ENCODE results near the gene EVX1.

Gene EVX1

DNA sequence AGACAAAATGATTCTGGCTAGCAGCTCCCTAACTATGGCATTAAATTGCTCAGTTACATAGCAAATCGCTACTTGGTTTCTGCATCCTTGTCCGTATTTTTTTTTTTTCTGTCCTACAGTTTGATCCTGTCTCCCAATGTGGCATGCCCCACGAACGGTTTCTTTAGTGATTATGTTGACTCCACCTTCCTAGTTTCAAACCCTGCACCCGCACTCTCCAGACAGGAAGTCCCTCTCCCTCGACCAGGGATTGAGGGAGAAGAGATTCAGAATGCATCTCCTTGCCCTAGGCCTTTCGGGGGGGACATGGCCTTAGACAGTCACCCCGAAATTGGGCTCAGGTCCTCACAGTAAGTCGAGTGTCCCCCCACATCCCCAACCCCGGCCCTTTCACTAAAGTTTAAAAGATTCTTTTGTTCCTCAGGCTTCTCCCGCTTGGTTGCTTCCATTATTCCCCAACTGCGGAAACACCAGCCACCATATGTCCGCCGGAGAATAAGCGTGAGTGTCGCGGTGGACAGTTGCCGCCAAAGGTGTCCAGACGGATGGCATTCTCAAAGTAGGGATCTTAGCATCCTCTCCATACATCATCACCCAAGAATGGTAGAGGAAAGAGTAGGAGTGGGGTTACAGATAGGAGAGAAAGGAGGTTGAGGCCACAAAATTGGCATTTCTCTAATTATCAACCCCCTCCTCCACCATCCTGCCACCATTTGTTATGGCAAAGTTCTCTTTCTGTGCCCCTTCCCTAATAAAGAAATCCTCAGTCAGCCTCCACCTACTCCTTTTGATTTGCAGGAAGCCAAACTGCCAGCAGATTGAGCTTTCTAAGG is 7.3 kb downstream of the EVX1 start:
- DNase-seq, result peak in 1 of 4 experiments; percentile 3

DNA sequence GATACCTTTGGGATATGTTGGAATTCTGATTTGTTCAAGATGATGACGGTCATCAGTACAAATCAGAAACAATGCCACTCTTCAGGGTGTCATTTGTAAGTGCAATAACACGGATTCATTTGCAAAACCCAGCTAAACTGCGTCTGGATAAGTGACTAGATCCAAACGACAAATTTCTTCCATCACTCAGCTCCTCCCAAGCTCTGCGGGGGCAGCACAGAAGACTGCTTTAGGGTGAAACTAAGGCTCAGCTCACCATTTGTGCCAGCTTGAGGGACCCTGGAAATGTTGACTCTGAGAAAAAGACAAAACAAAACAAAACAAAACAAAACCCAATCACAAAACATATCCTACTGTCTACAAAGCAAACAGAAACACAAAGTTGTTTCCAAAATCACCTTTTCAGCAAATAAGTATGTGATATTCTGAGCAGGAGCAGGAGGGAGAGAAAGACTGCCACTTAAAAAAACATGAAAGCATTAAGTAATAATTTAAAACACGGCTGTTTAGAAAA is 8.0 kb downstream of the EVX1 start:
- DNase-seq, result no peak

DNA sequence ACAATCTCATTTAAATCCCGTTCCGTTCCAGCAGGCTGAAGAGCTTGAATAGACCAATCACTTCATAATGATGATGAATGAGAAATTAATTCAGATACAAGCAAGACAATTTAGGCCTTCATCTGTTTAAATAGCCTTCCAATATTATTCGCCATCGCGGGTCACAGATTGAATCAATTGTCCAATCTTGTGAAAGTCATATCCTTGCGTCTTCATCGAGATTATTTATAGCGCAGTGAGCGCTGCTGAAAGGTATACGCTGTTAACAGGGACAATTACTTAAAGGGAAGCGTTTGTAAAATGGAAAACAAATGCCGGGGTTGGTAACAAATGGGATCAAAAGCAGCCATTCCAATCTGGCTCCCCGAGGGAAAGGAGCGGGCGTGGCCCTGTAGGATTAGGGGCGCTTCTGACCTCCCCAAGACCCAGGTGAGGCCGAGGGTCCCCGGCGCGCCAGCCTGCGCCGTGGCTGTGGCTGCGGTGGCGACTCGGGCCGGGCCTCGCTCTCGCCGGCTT is 8.6 kb downstream of the EVX1 start:
- peak in 1 of 4 experiments; percentile 12 for DNase-seq

DNA sequence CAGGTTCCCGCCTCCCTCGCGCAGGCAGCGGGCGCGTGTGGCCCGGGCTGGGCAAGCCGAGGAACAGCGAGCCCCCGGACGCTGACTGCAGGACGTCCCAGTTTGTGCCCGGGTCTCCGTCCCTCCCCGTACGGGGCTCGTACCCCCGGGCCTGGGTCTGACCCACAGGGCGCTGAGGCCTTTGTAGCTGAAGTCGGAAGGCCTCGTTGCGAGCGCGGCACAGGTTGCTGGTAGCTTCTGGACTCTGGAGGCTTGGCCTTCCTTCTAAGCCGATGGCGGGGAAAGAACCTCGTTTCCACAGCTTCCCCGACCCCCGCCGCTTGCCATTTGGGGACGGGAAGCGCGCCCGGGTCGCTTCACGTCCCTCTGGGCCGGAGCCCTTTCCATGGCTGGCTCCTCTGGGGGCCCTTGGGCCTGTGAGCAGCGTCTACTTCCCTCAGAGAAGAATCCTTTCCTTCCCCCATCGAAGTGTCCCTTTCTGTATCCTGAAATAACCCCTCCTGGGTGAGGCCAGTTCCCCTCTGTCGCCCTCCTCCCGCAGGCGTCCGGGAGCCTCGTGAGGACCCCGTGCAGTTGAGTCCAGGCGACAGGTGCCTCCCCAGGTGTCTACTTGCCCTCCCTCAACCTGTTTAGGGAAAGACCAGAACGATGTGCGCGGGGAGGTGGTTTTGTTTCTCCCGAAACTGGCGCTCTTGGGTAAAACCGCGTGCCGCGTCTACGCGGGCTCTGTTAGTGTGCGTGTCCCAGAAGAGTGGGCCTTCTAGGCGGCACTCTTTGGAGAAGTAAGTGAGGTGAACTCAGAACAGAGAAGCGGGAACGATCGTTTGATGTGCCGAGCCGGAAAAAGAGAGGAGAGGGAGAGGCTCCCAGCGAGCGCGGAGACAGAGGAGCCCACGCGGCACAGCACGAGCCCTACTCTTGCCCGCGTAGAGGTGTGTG is 9.3 kb downstream of the EVX1 start:
- DNase-seq, result peak in 2 of 4 experiments; percentile 21 to 26

DNA sequence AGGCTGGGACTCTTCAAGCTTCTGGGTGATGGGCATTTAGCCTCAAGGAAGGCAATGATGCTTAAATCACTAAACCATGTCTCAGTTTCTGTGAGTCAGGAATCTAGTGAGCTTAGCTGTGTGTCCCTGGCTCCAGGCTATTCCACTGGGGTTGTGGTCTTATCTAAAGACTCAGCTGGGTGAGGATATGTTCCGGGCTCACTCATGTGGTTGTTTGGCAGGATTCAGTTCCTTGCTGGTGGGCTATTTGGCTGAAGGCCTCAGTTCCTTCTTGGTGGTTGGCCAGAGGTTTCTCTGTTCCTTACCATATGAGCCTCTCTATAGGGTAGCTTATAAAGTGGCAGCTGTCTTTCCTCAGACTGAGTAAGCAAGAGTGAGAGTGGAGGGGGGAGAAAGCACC is 12.0 kb downstream of the EVX1 start:
- DNase-seq, result peak in 1 of 4 experiments; percentile 2

DNA sequence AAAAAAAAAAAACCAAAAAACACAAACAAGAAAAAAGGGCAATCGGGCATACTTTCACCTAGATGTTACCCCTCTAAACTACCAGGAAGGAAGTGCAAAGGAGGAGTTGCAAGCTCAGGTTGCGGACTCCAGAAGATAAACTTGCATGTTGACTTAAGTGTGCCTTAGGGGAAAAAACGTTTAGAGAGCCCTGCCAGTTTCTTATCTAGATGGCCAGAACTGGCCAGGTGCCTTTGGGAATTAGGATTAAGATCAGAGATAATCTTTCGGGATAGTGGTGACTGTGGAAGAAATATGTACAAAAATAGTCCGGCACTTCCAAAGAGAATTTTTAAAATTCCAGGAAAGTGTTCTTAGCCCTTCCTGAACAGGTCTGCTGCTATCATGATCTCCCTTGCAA is 17.6 kb downstream of the EVX1 start:
- no peak for DNase-seq

DNA sequence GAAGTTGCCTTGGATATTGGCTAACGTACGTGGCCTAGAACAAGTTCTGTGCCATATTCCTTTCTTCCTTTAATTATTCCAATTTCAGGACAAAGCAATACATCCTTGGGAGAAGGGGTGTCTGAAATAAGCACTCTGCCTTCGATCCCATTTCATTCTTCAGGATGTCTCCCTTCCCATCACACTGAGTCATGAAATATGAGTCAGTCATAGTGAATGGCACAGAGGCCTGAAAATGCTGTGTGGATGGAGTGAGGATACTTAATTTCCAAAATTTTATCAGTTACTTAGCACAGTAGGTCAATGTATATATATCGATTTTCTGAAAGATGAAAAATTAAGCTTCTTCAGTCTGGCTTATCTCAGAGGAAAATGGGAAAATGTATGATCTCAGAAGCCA is 19.5 kb downstream of the EVX1 start:
- DNase-seq, result no peak

DNA sequence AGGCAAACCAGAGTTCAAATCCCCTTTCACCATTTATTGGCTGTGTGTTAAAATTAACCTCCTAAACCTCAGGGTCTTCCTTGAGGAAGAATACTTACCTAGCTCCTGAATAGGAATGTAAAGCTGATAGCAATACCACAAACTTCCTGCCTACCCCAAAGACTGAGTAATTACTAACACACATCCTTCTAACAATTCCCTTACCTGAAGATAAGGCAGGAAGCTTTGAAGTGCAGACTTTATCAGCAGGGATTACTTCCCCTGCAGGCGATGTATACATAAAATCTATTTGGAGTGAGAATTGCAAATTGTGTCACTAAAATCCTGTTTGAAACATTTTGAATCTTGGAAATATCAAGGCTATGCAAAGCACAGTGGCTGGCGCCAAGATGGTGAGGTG is 21.2 kb downstream of the EVX1 start:
- no peak for DNase-seq

DNA sequence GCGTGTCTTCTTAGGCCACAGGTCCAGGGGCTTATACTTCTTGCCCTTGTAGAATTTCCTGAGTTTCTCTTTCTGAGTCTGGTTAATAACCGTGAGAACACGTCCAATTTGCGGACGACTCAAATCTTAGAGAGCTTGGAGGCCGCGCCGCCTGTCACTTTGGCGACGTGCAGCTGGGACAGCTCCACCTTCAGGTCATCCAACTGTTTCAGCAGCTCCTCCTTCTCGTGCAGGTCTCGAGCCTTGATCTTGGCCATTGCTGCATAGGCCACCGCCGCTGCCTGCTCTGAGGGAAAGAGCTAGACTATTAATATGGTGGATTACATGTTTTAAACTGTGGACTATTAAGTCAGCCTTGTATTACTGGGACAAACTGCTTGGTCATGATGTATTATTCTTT is 26.9 kb downstream of the EVX1 start:
- DNase-seq, result no peak

DNA sequence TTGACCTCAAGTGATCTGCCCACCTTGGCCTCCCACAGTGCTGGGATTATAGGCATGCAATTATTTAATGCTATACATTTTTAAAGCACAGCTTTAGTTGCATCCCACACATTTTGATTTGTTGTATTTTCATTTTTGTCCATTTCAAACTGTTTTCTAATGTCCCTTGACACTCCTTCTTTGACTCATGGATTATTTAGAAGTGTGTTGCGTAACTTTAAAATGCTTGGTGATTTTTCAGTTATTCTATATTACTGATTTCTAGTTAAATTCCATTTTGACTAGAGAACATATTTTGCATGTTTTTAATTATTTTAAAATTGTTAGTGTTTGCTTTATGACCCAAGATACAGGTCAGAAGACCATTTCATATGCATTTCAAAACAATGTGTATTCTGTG is 28.8 kb downstream of the EVX1 start:
- no peak for DNase-seq

DNA sequence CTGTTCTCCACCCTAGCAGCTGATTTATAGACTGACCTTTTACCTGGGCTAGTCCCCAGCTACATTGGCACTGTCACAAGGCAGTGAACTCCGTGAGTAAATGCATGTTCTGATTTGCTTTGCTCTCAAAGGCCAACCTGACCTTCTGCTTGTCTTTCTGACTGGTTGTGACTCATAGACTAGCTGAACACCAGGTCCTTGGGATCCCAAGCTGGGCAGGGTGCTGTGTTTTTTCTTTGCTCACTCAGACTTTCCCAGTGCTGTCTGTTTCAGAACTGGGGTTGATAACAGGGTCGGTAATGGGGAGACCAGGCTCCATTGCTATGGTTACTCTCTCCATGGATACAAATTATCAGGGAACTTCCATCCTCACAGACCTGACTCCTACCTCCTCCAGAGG is 35.0 kb downstream of the EVX1 start:
- DNase-seq, result no peak

DNA sequence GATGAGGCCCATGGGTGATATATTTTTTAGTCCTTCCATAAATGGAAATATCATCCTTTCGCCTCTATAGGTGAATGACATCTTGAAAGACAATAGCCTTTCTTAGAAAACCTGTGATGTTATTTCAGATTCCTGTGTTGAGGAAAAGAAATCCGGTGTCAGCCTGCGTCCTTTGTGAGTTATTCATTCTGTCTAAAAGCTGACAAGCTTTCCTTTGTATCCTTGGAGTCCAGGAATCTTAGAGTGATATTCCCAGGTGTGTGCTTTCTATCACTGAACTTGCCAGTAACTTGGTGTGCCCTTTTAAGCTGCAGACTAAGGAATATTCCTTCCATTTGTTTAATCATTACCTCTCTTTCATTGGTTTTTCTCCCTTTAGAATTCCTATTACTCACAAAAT is 41.0 kb downstream of the EVX1 start:
- DNase-seq, result no peak

DNA sequence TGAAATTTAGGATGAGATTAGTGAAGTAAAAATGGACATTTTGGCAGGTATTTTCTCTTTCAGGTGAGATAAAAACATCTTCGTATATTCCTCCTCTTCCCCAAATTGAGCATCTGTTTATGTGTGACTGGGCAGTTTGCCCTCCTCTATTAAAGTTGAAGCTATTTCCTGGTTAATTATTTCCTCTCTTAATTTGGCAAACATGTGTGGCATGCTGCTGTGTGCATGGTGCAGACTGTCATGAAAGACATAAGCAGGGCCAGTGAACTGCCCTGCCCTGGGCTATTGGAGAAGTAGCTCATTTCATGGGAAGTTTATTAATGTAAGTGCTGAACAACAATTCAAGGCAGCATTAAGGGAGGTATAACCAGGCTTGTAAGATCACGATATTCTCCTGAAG is 52.6 kb downstream of the EVX1 start:
- DNase-seq, result no peak

DNA sequence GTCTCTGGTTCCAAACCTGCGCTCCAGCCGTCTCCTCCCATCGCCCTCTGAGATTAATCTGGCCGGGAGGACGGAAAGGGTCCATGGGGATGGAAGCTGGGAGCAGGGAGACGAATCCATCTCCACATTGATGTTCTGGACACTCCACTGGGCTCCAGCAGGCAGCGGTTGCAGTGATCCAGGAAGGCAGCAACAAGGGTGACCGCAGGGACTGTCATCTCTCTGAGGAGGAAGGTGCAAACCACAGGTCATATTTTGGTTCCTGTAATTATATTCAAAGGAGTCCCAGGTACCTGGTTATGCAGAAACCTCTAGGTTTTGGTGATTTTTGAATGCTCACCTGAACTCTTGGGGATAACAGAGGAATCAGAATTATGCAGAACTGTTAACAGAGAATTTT is 54.8 kb downstream of the EVX1 start:
- no peak for DNase-seq

Measured in suppressor macrophage (primary cell).